ENCODE data around the gene CTRB2.

DNA sequence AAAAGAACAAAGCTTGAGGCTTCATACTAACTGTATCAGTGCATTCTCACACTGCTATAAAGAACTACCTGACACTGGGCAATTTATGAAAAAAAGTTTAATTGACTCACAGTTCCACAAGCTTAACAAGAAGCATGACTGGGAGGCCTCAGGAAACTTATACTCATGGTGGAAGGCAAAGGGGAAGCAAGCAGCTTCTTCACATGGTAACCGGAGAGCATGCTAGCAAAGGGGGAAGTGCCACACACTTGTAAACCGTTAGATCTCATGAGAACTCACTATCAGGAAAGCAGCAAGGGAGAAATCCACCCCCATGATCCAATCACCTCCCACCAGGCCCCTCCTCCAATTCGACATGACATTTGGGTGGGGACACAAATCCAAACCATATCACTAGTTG, 25.3 kb downstream of the CTRB2 start:
- TF ChIP-seq, protein P1, sequence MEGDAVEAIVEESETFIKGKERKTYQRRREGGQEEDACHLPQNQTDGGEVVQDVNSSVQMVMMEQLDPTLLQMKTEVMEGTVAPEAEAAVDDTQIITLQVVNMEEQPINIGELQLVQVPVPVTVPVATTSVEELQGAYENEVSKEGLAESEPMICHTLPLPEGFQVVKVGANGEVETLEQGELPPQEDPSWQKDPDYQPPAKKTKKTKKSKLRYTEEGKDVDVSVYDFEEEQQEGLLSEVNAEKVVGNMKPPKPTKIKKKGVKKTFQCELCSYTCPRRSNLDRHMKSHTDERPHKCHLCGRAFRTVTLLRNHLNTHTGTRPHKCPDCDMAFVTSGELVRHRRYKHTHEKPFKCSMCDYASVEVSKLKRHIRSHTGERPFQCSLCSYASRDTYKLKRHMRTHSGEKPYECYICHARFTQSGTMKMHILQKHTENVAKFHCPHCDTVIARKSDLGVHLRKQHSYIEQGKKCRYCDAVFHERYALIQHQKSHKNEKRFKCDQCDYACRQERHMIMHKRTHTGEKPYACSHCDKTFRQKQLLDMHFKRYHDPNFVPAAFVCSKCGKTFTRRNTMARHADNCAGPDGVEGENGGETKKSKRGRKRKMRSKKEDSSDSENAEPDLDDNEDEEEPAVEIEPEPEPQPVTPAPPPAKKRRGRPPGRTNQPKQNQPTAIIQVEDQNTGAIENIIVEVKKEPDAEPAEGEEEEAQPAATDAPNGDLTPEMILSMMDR (IDR thresholded peaks at IDR 0.05; ENCODE audit: low read depth, low read length, missing input control): no peak
- TF ChIP-seq RXRA (IDR thresholded peaks at IDR 0.05): no peak
- TF ChIP-seq, protein P2, sequence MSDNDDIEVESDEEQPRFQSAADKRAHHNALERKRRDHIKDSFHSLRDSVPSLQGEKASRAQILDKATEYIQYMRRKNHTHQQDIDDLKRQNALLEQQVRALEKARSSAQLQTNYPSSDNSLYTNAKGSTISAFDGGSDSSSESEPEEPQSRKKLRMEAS (IDR thresholded peaks at IDR 0.05): no peak
- TF ChIP-seq, protein P3, sequence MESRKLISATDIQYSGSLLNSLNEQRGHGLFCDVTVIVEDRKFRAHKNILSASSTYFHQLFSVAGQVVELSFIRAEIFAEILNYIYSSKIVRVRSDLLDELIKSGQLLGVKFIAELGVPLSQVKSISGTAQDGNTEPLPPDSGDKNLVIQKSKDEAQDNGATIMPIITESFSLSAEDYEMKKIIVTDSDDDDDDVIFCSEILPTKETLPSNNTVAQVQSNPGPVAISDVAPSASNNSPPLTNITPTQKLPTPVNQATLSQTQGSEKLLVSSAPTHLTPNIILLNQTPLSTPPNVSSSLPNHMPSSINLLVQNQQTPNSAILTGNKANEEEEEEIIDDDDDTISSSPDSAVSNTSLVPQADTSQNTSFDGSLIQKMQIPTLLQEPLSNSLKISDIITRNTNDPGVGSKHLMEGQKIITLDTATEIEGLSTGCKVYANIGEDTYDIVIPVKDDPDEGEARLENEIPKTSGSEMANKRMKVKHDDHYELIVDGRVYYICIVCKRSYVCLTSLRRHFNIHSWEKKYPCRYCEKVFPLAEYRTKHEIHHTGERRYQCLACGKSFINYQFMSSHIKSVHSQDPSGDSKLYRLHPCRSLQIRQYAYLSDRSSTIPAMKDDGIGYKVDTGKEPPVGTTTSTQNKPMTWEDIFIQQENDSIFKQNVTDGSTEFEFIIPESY (IDR thresholded peaks at IDR 0.05): no peak

Measured in liver (tissue), 3 donors.